Hindlimb muscle (tissue), 1 donor: ENCODE data around the gene DPYSL4. TPM values are rescaled to one million over a fixed set of nuclear protein-coding genes. Genes with fewer than 3 reads are reported as not detected.

Experiments used
- DNase-seq: peaks from one replicate; pipeline ENCODE4 v3.0.0-alpha.2; 2013
- polyA plus RNA-seq: library from polyadenylated mRNA; unstranded; fragments of 120-200 nt; gene quantifications from one replicate; pipeline ENCODE4 v1.2.1, GENCODE V29; 2013; ENCODE audit not compliant: insufficient read length

DPYSL4 gene
- polyA plus RNA-seq, 1 donor = 5.0 TPM

DNA sequence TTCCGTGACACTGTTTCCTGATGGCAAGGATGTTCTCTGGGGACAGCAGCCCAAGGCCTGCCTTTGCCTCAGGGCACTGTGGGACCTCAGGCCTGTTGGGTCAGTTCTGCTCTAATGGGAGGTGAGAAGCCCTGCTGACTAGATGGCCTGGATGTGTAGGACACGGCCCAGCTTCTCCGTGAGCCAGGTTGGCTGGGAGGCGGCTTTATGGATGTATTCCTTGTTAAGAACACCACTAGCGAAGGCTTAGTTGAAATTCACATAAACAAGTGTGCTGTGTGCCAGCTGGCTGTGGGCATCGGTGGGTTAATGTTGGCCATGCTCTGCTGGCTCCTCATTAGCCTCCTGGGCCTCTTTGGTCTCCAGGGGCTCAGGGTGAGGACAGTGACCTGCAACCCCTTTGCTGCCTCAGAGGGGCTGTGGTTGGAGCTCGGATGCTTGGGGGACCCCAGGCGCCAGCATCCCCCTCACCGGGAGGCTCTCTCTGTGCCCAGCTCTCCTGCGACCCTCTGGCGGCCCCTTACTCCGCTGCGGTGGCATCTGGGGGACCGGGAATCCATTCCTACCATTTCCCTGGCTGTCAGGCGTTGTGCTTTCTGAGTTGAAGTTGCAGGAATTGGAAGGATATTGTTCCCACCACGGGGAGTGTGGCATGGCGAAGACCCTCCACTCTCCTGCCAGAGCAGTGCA lies 22.8 kb upstream of the DPYSL4 start:
- no peak for DNase-seq

DNA sequence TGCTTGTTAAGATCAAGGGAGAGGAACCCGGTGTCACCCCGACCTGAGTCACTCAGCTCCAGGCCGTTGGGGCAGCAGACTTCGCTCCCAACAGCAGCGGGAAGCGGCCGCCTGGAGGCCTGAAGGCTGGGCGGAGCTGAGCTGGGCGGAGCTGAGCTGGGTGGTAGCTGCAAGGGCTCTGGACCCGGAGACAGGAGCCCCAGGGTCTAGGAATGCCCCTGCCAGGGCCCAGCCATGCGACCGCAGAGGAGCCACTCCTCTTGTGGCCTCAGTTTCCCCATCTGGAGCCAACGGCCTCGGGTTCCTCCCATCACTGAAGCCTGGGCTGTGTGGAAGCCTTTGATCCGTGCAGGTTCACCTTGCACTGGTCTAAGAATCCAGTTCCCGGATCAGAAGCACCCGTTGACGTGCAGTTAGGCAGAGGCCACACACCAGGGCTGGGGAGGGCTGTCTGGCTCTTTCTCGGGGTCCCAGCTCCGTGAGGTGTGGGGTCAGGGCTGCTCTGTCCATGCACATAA lies 21.9 kb upstream of the DPYSL4 start:
- no peak for DNase-seq

DNA sequence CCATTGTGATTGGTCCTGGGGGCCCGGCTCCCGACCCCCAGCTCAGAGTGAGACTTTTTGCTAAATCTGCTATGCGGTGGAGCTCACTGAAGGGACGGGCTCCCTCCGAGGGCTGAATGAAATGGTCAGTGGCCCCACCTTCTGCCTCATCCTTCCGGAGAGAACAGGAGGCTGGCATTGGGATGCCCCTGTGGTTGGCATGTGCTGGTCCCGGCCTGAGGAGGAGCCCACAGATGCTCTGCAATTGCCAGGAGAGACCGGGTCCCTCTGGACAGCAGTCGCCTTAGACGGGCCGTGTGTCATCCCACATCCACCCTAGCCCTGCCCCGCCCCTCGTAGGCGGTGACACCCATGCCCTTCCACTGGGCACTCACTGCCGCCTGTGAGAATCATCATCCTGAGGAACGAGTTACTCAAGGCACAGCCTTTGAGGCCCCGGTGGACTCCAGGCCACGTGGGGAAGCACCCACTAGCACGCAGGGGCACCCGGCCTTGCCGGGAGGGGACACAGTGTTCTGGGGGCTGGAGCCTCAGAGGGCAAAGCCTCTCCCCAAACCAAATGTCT lies 21.2 kb upstream of the DPYSL4 start:
- DNase-seq = no peak

DNA sequence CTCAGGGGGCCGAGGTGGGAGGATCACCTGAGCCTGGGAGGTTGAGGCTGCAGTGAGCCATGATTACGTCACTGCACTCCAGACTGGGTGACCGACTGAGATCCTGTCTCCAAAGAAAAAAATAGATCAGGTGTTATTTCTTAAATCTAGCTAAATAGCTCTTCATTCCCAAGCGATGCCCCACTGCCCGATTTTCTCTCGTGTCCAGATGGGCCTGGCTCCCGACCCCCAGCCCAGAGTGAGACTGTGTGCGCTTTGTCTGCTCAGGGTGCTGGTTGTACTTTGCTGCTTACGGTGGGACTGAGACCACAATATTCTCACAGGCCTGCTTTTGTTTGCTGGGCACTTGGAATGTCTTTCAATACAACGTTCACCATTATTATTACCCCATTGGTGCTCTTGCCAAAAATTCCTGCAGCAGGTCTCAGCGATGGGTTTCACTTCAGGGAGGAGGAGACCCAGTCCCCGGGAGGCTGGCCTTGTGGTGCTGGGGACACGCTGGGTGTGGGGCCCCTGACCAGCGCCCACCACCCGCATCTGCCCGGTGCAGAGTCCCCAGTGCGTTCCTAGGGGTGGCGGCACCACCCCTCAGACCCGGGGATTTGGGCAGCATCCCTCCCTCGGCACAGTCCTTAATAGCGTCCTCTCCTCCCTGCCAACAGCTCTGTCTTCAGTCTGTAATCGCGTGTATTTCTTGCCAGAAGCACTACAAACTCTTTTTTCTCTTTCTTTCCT lies 20.4 kb upstream of the DPYSL4 start:
- DNase-seq = no peak

DNA sequence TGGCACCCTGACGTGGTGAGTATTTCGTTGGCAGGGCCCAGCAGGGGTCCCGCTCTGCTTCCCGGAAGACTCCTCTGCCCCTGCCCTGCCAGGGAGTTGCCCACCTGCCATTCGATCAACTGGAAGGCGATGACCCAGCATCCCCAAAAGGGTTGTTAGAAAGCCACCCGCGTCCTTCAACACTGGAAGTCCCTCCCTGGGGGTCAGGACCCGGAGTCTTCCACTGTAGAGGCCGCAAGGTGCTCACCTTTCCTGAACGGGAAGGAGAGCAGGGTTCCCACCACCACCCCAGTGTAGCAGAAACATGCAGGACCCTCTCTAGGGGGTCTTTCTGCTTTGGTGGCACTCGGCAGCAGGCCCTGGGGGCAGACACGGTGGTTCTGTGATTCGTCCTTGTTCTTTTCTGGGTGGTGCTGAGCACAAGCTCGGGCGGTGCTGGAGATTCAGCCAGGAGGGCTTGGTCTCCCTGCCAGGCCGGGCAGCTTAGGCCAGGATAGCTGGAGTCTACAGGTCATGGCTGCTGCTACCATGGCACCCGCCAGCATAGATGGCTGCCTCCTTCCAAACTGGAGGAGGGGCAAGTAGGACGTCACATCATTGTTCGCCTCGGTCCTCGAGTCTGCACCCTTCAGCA lies 19.6 kb upstream of the DPYSL4 start:
- DNase-seq = no peak

DNA sequence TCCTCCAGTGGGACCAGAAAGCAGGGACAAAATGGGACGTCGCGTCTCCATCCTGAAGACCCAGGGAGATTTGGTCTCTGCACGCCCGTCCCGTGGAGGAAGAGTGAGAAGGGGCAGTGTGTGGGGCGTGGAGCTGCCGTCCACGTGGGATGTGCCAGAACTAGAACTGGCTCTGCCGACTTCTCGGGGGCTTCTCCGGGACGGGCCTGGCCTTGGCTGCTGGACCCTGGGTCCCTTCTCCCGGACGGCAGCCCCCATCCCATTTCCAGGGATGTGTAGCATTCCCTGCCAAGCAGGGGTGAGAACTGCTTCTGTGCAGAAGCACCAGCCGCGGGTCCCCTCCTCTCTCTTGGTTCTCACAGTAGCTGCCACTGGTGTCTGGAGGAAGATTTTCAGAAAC lies 18.8 kb upstream of the DPYSL4 start:
- no peak for DNase-seq

DNA sequence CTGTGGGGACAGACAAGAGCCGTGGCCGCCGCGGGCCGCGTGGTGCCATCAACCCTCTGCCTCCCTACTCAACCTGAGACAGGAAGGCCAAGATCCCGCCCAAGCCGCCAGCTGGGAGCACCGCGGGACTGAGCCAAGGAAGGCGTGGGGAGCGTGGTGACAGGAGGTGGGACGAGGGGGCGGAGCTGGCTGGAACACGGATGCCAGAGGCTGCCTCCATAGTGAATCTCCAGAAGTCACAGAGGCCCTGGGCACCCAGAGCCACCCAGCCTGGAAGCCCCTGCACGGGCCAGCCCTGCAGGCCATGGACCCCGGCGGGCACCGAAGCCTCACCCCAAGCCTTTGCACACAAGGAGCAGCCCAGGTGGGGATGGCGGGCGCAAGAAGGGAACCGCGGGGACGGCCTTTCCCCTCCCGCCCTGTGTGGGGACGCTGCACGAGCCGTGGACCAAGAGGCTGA lies 18.1 kb upstream of the DPYSL4 start:
- no peak for DNase-seq

DNA sequence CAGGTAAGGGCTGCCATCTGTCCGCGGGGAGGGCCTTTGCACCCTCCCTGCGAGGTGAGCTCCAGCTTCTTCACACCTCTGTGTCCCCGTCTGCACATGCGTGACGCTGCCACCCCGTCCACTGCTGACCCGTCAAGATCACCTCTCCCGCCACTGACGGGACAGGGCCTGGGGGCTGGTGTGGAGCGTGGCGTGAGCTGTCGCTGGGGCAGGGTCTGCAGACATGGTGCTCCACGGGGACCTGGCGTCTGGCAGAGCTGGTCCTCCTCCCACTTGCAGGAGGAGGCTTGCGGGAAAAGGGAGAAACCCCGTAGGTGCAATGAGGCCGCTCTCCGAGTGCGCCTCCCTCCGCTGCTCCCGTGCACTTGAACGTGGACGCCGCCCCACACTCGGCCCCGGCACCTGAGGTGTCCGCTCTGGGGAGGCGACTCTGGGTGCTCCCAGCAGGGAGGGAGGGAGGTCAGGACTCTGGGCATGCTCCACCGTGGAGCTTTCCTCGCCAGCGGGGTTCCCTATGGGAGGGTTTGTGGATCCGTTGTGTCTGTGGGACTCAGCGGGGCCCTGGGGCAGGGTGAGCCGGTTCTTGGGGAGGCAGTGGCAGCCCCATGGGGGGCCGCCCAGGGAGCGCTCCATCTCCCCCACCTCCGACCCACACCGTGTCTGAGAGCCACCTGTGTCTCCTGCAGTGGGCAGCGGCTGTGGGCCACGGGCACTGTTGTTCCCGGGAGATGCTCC lies 17.6 kb upstream of the DPYSL4 start:
- DNase-seq = no peak

DNA sequence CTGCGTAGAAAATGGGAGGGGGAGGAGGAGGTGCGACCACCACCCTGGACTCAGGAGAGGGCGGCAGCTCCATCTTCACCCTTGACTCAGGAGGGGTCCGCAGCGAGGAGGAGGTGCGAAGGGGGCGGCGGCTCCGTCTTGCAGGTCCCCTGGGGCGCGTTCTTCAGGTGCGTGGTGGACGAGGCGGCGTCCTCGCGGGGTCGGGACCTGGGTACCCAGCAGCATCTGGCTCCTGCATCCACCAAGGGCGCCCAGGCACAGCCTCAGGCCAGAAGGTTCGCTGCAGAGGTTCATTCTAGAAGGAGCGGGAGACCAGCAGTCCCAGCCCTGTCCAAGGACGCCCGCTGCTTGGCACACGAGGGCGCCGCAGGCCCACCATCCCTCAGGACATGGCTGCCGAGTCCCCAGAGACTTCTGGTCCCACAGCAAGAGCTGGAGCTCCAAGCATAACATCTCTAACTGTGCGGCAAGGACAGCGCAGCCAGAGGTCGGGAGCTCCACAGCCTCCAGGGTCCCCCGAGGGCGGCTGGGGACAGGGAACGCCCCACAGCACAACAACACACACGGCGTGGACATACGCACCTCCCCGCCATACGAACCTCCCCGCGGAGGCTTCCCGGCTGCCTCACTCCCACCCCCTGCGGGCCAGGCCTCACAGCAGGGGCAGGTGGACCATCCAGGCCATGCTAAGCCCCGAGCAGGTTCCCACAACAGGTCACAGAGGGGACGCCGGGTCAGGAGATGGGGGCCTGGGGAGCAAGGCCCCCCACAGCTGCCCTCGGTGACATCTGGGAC lies 16.8 kb upstream of the DPYSL4 start:
- DNase-seq = no peak

DNA sequence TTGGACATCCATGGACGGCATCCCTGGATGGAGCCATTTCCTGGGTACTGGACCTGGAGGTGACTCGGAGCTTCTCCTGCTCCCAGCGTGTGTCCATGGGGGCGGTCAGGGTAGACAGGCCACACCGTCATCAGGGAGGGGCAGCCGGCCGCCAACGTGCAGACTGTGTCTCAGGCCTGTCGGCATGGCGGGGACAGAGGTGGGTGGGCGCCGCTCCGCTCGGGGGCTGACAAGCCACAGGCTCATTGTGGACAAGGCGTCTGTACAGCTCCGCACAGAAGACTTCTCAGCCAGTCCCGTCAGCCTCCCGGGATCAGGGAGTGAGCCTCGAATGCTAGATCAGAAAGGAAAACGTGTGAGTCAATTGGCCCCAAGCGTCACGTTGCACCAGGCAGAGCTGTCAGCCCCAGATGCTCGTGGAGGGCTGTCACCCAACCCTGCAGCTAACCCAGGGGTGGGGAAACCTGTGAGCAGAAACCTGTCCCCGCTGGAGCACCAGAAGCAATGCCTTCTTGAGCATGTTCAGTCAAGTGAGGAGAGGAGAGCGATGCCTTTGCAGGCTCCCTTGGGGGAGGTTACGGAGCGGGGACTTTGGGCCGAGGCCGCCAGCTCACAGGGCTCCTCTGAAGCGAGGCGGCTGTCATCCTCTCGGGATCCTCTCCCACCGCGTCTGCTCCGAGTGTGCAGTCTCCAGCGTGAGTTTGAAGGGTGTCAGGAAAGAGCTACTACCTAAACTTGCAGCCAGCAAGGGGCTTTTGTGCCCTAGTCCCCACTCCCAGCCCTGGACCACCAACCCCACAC lies 16.0 kb upstream of the DPYSL4 start:
- DNase-seq = no peak

DNA sequence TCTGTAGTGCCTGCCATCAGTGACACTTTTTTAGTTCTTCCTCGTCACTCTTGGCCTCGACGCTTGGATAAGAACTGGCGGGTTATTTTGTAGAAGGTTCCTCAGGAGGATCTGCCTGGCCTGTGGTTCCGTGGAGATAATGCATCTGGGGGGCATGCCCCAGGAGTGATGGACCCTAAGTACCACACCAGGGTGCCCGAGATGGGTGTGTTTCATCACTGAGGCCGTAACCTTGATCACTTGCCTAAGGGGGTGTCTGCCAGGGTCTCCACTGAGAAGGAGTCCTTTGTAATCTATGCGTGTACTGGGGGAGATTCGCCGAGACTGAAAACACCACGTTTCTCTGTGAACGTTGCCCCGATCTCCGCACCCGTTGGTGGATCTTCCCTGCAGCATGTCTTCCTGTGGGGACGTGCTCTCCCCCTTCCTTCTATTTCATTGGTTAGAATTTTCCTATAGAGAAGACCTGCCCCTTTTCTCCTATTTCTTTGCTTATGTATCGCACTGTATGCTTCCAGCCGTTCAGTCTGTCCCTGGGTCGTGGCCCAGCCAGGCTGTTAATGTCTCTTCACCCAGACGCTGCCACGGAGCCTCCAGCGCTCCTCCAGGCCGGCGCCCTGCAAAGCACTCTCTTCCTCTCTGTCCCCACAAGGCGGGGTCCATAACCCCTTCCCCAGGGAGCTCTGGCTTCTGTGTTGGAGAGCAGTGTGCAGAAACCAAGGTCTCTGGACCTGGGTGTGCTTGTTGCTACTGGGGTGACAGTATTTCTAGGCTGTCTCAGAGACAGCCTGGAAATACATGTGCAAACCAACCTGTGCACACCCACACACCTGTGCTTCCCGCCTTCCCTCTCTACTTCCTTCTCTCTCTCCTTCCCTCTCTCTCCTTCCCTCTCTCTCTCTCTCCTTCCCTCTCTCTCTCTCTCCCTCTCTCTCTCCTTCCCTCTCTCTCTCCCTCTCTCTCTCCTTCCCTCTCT lies 14.4 kb upstream of the DPYSL4 start:
- no peak for DNase-seq

DNA sequence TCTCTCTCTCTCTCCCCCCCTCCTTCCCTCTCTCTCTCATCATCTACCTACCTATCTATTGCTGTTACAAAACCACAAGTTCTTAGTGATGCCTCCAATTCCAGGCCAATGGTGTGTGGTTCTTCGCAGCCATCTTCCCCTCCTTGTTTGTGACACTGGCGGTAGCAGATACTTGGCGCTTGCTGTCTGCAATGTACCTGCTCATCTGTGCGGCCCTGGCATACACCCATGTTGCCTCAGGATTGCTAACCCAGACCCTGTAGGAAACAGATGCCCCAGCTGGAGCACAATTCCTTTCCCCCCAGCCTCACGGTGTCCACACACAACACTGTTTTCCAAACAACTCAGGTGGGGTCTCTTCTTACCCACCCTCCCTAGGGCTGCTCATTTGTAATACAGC lies 13.6 kb upstream of the DPYSL4 start:
- DNase-seq = no peak

DNA sequence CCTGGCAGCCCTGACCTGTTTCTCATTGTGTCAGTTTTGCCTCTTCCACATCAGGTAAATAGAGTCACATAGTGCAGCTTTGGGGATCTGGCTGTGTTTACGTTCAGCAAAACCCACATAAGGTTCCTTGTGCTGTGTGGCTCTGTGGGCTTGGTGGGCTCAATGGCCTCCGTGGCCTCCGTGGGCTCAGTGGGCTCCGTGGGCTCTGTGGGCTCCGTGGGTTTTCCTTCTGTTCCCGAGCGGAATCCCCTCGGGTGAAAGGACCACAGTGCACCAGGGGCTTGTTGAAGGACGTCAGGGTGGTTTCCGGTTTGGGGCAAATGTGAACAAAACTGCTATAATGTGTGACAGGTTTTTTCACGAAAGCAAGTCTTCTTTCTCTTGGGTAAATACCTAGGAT lies 12.5 kb upstream of the DPYSL4 start:
- no peak for DNase-seq

DNA sequence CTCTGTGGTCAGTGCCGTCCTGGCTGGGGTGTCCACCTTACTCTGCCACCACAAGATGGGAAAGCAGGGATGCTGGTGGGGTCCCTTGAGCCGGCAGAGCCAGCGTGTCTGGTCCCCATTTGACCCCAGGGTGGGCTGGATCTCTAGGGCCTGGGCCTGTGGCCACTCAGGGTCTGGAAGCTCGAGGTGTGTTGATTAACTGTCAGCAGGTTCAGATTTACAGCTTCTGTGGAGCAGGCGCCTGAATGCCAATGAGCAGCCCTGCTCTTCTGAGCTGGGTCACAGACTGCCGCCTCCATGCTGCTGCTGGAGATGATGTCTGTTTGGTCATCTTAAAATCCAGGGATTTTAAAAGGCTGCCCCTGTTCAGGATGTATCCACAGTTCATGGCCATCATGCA lies 11.3 kb upstream of the DPYSL4 start:
- no peak for DNase-seq

DNA sequence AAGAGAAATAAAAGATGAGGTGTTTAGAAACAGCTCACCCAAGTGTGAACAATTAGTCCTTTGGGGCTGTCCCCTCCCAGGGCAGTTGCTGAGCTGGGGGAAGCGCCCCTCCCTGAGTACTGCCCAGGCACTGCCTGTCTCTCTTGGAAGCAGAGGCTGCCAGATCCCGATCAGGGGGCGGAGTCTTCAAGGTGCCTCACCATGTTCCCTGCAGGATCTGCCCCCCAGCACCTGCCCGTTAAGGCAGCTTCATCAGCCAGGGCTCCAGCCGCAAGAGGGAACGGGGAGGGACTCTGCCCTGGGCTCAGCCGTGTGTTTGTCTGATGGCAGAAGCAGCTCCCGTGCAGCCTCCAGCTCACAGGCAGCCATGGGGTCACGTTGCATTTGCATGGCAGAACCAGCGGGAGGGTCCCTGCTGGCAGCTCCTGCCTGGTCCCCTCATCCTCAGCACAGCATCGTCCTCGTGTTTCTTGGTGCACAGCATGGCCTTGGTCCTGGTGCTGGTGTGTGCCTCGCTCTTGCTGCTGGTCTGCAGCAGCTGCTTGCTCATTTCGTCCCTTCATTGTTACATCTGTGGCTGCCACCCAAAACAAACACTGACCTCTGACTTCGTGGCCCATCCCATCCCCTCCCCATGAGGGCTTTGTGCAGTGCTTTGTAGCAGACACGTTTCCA lies 10.7 kb upstream of the DPYSL4 start:
- no peak for DNase-seq

DNA sequence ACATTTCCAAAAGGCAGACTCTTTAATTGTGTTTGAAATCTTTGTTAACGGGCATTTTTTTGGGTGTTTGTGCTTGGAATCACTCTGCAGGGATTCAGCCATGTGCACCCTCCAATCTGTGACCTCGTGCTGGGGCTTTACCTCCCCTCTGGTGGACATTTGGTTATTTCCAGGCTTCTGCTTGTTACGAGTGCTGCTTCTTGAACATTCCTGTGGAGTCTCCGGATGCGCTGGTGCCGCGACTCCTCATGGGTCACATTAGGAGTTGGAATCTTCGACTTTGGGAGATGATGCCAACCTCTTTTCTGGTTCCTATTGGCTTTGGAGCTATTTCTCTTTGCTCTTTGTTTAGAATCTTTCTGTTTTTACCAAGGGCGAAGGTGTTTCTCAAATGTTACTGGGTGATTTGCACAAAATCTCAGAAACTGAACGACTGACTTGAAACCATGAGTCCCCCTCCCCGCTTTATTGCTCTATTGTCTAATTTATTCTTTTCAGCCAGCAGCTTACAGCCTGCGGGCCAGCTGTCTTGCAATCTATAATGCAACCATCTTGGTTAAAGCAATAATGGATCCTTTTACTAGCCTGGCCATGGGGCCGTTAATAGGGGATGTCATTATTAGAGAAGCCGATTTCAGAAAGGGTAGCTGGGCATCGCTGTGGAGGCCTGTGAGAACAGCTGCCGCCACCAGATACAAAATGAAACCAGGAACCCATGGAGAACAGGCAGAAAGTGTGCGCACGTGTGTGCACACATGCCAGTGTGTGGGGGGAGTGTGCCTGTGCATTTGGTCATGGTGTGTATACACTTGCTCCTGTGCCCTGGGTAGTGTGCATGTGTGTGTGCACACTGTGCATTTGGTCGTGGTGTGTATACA lies 9.9 kb upstream of the DPYSL4 start:
- no peak for DNase-seq

DNA sequence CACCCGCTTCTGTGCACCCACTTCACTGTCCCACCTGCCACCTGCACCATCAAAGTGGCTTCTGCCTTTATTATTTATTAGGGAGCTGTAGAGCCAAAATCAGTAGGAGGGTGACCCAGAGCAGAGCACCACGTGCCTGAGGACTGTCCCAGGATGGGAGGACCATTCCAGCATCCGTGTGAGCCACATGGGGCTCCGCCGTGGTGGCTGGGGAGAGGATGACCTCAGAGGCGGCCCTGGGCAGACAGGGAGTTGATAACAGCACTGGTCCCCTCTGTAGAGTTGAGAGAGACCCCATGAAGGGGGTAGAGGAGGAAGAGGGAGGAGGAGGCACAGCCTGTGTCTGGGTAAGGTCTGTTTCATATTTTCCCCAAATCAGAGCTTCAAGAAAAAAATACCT lies 8.7 kb upstream of the DPYSL4 start:
- DNase-seq = no peak
